GM21717 (cell line): ENCODE results near the gene TCF25.
"Not testable (repeated sequence)": the region's sequence is repeated elsewhere in the genome, so short reads cannot be mapped to it uniquely, and the experiment has no call there.

Source experiments
- ATAC-seq: cut with Tn5 transposase; IDR thresholded peaks from one replicate; pipeline ENCODE4 v1.9.1; 2021; ENCODE audit warnings: mild to moderate bottlenecking, moderate library complexity; ENCODE audit not compliant: unreplicated experiment

TCF25 gene

DNA sequence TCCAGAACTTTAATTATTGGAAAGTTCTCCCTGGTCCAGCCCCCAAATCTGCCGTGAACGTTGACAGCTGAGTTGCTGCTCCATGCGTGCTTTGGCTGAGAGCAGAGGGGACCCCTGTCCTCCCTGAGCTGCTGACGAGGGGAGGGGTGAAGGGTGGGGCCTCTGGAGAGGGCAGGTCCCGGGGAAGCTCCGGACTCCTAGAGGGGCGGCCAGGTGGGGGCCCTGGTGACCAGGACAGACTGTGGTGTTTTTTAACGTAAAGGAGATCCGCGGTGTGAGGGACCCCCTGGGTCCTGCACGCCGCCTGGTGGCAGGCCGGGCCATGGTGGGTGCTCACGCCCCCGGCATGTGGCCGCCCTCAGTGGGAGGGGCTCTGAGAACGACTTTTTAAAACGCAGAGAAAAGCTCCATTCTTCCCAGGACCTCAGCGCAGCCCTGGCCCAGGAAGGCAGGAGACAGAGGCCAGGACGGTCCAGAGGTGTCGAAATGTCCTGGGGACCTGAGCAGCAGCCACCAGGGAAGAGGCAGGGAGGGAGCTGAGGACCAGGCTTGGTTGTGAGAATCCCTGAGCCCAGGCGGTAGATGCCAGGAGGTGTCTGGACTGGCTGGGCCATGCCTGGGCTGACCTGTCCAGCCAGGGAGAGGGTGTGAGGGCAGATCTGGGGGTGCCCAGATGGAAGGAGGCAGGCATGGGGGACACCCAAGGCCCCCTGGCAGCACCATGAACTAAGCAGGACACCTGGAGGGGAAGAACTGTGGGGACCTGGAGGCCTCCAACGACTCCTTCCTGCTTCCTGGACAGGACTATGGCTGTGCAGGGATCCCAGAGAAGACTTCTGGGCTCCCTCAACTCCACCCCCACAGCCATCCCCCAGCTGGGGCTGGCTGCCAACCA is 45.3 kb downstream of the TCF25 start, which contains the start of gene MC1R:
MC1R (plus strand) TSS at position 410 of the 895 bp plus-strand sequence; CDS start at position 807, 397 bp downstream.
- peak; percentile 17 for ATAC-seq

- no peak for ATAC-seq
Measured at GRCh38 chr16:89919535-89920406, 46.4 kb downstream of the TCF25 start.

GRCh38 chr16:89920723-89921122 is 47.3 kb downstream of the TCF25 start:
- no peak for ATAC-seq

DNA sequence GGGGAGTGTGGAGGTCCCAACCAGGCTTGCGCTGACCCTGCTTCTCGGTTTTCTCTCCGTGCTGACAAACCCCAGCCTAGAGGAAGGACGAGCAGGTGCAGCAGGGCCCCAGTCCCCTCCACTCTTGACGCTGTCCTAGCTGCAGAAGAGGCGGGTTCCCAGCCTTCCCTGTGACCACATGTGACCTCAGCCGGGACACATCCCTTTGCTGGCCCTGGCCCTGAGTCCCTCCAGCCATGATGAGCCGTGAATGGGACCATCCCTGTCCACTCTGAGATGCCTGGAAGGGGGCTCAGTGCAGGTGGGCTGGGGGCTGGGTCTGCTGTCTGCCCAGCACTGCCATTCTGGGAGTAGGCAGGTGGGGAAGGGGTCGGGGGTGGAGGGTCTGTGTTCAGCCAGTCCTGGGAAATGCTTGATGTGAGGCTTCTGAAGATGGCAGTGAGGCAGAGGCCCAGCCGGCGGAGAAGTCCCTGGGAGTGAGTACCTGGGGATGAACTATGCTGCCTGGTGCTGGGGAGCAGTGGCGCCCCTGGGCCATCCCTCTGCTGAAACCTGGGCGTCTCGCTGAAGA is 47.8 kb downstream of the TCF25 start:
- ATAC-seq = no peak

- no peak for ATAC-seq
Measured at GRCh38 chr16:89921702-89922476, 48.5 kb downstream of the TCF25 start.

- ATAC-seq = no peak
Measured at GRCh38 chr16:89922477-89922883, 49.1 kb downstream of the TCF25 start.

GRCh38 chr16:89922884-89923639 is 49.7 kb downstream of the TCF25 start, which contains the start of gene TUBB3:
TUBB3 (plus strand) TSS chr16:89923342; CDS start chr16:89923402, 60 bp downstream.
- ATAC-seq = no peak

DNA sequence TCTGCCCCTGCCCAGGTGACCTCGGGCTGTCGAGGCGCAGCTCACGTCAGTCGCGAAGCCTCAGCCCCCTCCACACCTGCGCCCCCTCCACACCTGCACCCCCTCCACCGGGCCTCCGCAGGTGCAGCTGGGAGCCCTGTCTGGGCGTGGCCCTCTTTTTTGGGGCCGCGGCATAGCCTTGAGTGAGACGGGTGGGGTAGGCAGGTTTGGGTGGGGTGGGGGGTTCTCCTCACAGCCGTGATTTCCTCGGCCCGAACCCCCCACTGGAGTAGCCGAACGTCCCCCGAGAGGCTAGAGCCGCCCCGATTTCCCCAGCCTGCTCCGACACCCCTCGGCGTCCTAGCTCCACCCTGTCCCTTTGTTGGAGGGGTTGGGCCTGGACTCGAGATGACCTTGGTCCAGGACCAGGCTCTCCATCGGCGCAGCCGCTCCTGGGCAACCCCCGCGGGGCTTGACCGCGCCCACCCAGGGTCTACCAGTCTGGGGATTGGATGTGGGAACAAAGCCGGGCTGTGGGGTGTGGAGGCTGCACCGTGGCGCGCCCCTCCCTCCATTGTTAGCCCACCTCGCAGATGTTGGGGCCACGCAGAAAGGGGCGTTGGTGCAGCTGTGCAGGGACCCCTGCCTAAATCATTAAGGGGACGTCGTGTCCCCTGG is 50.4 kb downstream of the TCF25 start:
- no peak for ATAC-seq

- ATAC-seq = no peak
Measured at GRCh38 chr16:89924297-89924924, 51.0 kb downstream of the TCF25 start.

DNA sequence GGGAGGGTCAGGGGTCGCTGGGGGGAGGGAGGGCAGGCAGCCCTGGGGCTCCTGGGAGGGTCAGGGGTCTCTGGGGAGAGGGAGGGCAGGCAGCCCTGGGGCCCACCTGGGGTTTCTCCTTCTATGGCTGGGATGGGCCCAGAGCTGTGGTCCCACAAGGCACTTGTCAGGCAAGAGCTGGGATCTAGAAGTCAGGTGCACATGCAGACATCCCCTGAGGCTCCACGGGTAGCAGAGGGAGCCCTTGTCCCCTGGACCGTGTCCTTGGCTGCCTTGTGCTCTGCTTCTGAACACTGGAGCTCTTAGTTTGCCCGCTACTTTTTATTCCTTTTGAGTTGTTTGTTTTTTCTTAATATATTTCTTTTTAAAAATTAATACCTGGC is 51.5 kb downstream of the TCF25 start:
- ATAC-seq = no peak

DNA sequence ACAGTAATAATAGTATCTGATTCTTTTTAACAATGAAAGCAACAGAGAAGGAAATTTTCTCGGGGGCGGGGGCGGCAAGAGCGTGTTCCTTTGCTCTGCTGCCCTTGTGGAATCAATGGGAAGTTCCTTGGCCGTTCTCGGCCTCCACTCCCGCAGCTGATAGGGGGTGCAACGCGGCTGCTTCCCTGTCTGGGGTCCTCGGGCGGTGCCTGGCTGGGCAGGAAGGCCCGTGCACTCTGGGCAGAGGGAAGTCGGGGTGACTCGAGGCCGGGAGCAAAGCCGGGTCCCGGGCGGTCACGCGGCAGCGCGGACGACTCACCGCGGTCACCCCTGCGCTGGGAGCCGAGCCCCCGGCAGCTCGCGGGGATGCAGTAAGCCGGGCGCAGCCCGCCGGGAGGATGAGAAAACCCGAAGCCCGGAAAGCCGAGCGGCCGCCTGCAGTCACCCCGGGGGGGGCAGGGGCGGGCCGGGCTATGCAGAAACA is 52.2 kb downstream of the TCF25 start:
- no peak for ATAC-seq

DNA sequence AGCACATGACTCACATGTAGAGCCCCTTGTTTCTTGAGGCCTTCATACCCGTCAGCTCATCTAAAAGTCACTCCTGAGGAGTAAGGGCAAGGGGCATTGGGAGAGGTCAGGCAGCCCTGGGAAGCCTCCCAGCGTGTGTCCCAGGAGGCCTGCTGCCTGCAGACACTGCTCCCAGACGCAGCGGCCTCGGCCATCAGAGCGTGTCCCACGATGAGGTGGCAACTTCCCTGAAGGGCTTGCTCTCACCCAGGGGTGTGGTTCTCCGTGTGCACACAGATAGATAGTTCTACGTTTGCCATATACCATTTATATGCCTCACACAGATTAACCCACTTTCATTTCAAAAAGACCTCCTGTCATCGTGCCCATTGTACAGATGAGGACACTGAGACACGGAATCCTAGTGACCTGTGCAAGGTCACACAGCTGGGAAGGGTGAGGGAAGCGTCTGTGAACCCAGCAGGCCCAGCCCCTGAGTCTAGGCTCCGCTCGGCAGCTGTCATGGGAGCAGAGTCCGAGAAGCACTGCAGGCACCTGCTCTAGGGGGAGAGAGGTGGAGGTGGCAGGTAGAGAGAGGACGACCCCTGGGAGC is 58.0 kb downstream of the TCF25 start:
- ATAC-seq = no peak

- ATAC-seq = no peak
Measured at GRCh38 chr16:89931964-89932363, 58.6 kb downstream of the TCF25 start.

DNA sequence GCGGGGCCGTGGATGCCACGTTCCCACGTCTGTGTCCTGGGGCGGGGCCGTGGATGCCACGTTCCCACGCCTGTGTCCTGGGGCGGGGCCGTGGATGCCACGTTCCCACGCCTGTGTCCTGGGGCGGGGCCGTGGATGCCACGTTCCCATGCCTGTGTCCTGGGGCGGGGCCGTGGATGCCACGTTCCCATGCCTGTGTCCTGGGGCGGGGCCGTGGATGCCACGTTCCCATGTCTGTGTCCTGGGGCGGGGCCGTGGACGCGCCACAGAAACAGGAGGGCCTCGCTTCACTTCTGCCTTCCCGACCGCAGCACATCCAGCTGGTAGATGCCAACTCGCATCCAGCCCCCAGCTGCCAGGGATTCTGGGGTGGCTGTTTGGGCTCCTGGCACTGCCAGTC is 60.6 kb downstream of the TCF25 start:
- not testable (repeated sequence) for ATAC-seq

DNA sequence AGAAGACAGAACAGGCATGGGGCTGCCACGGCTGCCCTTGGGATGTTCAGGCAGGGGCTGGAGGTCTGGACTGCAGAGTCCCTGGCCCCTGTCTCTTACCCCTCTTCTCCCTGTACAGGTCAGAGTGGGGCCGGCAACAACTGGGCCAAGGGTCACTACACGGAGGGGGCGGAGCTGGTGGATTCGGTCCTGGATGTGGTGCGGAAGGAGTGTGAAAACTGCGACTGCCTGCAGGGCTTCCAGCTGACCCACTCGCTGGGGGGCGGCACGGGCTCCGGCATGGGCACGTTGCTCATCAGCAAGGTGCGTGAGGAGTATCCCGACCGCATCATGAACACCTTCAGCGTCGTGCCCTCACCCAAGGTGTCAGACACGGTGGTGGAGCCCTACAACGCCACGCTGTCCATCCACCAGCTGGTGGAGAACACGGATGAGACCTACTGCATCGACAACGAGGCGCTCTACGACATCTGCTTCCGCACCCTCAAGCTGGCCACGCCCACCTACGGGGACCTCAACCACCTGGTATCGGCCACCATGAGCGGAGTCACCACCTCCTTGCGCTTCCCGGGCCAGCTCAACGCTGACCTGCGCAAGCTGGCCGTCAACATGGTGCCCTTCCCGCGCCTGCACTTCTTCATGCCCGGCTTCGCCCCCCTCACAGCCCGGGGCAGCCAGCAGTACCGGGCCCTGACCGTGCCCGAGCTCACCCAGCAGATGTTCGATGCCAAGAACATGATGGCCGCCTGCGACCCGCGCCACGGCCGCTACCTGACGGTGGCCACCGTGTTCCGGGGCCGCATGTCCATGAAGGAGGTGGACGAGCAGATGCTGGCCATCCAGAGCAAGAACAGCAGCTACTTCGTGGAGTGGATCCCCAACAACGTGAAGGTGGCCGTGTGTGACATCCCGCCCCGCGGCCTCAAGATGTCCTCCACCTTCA is 61.5 kb downstream of the TCF25 start:
- ATAC-seq = no peak

- ATAC-seq = not testable (repeated sequence)
Measured at GRCh38 chr16:89935620-89936019, 62.2 kb downstream of the TCF25 start.

DNA sequence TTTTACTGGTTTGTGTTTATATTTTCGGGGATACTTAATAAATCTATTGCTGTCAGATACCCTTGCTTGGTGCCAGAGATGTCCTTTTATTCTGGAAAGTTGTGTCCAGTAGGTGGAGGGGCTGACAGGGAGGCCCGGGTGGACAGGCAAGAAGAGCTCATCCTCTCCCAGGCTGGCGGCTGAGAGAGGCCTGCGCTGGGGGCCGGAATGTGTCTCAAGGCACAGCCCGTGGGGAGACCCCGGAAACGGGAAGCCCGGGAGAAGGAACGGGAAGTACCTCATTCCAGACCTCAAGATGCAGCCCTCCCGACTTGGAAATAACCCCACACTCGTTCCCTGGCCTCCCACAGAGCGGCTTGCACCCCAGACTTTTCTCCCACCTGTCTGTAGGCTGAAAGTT is 62.6 kb downstream of the TCF25 start:
- no peak for ATAC-seq
